ENCODE data around the gene SYTL2. TPM values are rescaled to one million over a fixed set of nuclear protein-coding genes. Genes with fewer than 3 reads are reported as not detected.

The SYTL2 gene
- total RNA-seq, 6 experiments from 2014 or later, result 23.2 to 39.5 (median 27.4) TPM

- DNase-seq, result no peak
- H3K36me3 Mint-ChIP-seq (ENCODE audit: low read depth), result peaks cover 33% of the 10 kb centered on the region
Observed at GRCh38 chr11:85724748-85725465, 86.0 kb downstream of the SYTL2 start.

GRCh38 chr11:85723088-85723487 is 87.9 kb downstream of the SYTL2 start:
- H3K4me1 Mint-ChIP-seq (ENCODE audit: low read depth), result peaks cover 69% of the 10 kb centered on the region
- H3K27ac Mint-ChIP-seq, result no peak overlapping the region
- TF ChIP-seq CTCF (IDR thresholded peaks at IDR 0.05), result no peak
- H3K36me3 Mint-ChIP-seq (ENCODE audit: low read depth), result peaks cover 22% of the 10 kb centered on the region
- H3K4me3 Mint-ChIP-seq, result no peak overlapping the region
- peaks cover 6% of the 10 kb centered on the region; the same call in 1 of the 2 replicates for H3K9me3 Mint-ChIP-seq
- no peak for DNase-seq
- H3K27me3 Mint-ChIP-seq (ENCODE audit: insufficient read depth), result peaks cover 3% of the 10 kb centered on the region; the same call in 1 of the 2 replicates

More at GRCh38 chr11:85724748-85725465, 86.0 kb downstream of the SYTL2 start:
- Mint-ChIP-seq H3K27me3 (ENCODE audit: insufficient read depth) (peaks cover 5% of the 10 kb centered on the region), H3K27ac (no peak overlapping the region), H3K4me3 (no peak overlapping the region), H3K9me3 (peaks cover 6% of the 10 kb centered on the region; the same call in 1 of the 2 replicates), H3K4me1 (ENCODE audit: low read depth) (peaks cover 50% of the 10 kb centered on the region)
- TF ChIP-seq CTCF (IDR thresholded peaks at IDR 0.05), result no peak

- Mint-ChIP-seq H3K4me3 (no peak overlapping the region), H3K27me3 (ENCODE audit: insufficient read depth) (peaks cover 3% of the 10 kb centered on the region; the same call in 1 of the 2 replicates), H3K27ac (no peak overlapping the region), H3K9me3 (peaks cover 6% of the 10 kb centered on the region; the same call in 1 of the 2 replicates), H3K4me1 (ENCODE audit: low read depth) (peaks cover 72% of the 10 kb centered on the region), H3K36me3 (ENCODE audit: low read depth) (peaks cover 10% of the 10 kb centered on the region)
- no peak for TF ChIP-seq CTCF (IDR thresholded peaks at IDR 0.05)
- no peak for DNase-seq
Observed at GRCh38 chr11:85721191-85721590, 89.8 kb downstream of the SYTL2 start.

GRCh38 chr11:85718991-85719807 is 91.7 kb downstream of the SYTL2 start:
- H3K27ac Mint-ChIP-seq, result peak overlapping the region; percentile 98
- TF ChIP-seq CTCF (IDR thresholded peaks at IDR 0.05), result no peak
- peak overlapping the region; percentile 92 for H3K4me3 Mint-ChIP-seq

GRCh38 chr11:85718126-85718943 is 92.6 kb downstream of the SYTL2 start:
- Mint-ChIP-seq H3K36me3 (ENCODE audit: low read depth) (peaks cover 7% of the 10 kb centered on the region; the same call in 1 of the 2 replicates), H3K4me3 (peak overlapping the region; percentile 92), H3K27ac (peak overlapping the region; percentile 98), H3K9me3 (no peaks in the 10 kb centered on the region), H3K27me3 (ENCODE audit: insufficient read depth) (no peaks in the 10 kb centered on the region), H3K4me1 (ENCODE audit: low read depth) (peaks cover 50% of the 10 kb centered on the region)
- no peak for TF ChIP-seq CTCF (IDR thresholded peaks at IDR 0.05)
- DNase-seq, result no peak

More at GRCh38 chr11:85718991-85719807, 91.7 kb downstream of the SYTL2 start:
- Mint-ChIP-seq H3K4me1 (ENCODE audit: low read depth) (peaks cover 53% of the 10 kb centered on the region), H3K9me3 (no peaks in the 10 kb centered on the region), H3K27me3 (ENCODE audit: insufficient read depth) (peaks cover 3% of the 10 kb centered on the region; the same call in 1 of the 2 replicates), H3K36me3 (ENCODE audit: low read depth) (peaks cover 4% of the 10 kb centered on the region; the same call in 1 of the 2 replicates)
- peak; percentile 99 for DNase-seq
